ENCODE results near the gene RAD18.

The RAD18 gene

DNA sequence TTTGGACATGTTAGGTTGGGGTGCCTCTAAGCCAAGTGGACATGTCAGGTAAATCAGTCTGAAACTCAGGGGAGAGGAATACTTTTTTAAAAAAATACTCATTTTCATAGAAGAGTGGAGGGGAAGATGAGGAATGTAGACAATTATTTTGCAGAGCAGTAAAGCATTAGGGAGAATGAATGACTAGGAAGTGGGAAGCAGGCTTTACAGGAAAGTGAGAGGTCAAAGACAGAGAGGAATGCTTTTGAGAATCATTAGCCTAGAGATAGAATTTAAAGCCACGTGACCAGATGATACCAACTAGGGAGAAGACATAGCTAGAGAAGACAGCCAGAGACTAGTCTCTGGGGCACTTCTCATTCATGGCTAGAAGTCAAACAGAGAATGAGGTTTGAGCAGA is 91.0 kb downstream of the RAD18 start:
- no peak overlapping the region for H3K4me2 ChIP-seq (ENCODE audit: low read depth, low read length, poor library complexity, severe bottlenecking)
- no peak overlapping the region for H2AFZ ChIP-seq (ENCODE audit: low read depth, low read length, severe bottlenecking)
- no peak overlapping the region for H3K4me3 ChIP-seq (ENCODE audit: insufficient read depth, low read length, poor library complexity, severe bottlenecking)
- no peaks in the 10 kb centered on the region for H4K20me1 ChIP-seq (ENCODE audit: low read depth, low read length)
- H3K9me3 ChIP-seq (ENCODE audit: insufficient read depth, low read length): no peaks in the 10 kb centered on the region
- H3K9me2 ChIP-seq (replicated peaks; ENCODE audit: insufficient read depth, low read length): no peaks in the 10 kb centered on the region
- no peak overlapping the region for H3K9ac ChIP-seq (ENCODE audit: low read length)
- no peak overlapping the region for H3K27ac ChIP-seq (ENCODE audit: low read depth, low read length)
- no peaks in the 10 kb centered on the region for H3K27me3 ChIP-seq (ENCODE audit: low read length)
- no peaks in the 10 kb centered on the region for H3K36me3 ChIP-seq (ENCODE audit: low read length)
- H3F3A ChIP-seq (ENCODE audit: insufficient read depth): no peaks in the 10 kb centered on the region
- TF ChIP-seq, protein P1, sequence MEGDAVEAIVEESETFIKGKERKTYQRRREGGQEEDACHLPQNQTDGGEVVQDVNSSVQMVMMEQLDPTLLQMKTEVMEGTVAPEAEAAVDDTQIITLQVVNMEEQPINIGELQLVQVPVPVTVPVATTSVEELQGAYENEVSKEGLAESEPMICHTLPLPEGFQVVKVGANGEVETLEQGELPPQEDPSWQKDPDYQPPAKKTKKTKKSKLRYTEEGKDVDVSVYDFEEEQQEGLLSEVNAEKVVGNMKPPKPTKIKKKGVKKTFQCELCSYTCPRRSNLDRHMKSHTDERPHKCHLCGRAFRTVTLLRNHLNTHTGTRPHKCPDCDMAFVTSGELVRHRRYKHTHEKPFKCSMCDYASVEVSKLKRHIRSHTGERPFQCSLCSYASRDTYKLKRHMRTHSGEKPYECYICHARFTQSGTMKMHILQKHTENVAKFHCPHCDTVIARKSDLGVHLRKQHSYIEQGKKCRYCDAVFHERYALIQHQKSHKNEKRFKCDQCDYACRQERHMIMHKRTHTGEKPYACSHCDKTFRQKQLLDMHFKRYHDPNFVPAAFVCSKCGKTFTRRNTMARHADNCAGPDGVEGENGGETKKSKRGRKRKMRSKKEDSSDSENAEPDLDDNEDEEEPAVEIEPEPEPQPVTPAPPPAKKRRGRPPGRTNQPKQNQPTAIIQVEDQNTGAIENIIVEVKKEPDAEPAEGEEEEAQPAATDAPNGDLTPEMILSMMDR (IDR thresholded peaks at IDR 0.05; ENCODE audit: insufficient read depth, low read length, poor library complexity, severe bottlenecking): no peak
- no peak for TF ChIP-seq EZH2phosphoT487 (conservative IDR thresholded peaks at IDR 0.05; ENCODE audit: low read length)
- no peaks in the 10 kb centered on the region for H3K79me2 ChIP-seq (ENCODE audit: insufficient read depth, low read length)

DNA sequence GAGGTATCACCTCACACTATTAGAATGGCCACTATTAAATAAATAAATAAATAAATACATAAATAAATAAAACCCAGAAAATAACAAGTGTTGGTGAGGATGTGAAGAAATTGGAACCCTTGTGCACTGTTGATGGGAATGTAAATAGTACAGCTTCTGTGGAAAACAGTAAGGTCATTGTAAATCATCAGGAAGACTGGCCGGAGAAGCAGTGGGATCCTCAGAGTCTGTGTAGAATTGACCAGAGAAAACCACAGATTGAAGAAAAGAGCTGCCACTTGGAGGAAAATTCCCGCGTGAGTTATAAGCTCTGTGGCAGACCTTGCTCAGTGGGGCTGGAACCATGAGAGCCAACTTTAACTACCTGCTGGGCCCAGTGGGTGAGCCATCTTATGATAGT is 92.0 kb downstream of the RAD18 start:
- Histone ChIP-seq H3K4me3 (ENCODE audit: insufficient read depth, low read length, poor library complexity, severe bottlenecking) (no peak overlapping the region), H3F3A (ENCODE audit: insufficient read depth) (no peaks in the 10 kb centered on the region)
- TF ChIP-seq, protein P1 (IDR thresholded peaks at IDR 0.05; ENCODE audit: insufficient read depth, low read length, poor library complexity, severe bottlenecking): no peak
- no peak for TF ChIP-seq EZH2phosphoT487 (conservative IDR thresholded peaks at IDR 0.05; ENCODE audit: low read length)

DNA sequence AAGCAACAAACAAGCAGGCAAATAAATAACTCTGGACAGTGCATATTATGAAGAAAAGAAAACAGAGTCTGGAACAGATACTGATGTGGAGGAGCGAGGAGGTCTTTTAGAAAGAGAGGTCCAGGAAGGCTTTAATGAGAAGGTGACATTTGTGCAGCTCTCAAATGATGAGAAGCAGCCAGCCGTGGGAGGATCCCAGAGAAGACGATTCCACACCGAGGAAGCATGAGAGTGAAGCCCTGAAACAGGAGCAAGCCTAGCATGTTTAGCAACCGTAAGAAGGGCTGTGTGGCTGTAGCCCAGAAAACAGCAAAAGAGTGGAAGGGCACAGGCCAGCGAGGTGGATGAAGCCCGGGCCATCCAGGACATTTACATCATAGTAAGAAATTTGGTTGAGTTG is 93.1 kb downstream of the RAD18 start:
- no peak overlapping the region for H3K4me2 ChIP-seq (ENCODE audit: low read depth, low read length, poor library complexity, severe bottlenecking)
- no peaks in the 10 kb centered on the region for H3K9me3 ChIP-seq (ENCODE audit: insufficient read depth, low read length)
- H3K9ac ChIP-seq (ENCODE audit: low read length): no peak overlapping the region
- no peaks in the 10 kb centered on the region for H3F3A ChIP-seq (ENCODE audit: insufficient read depth)
- TF ChIP-seq, protein P1 (IDR thresholded peaks at IDR 0.05; ENCODE audit: insufficient read depth, low read length, poor library complexity, severe bottlenecking): no peak
- TF ChIP-seq EZH2phosphoT487 (conservative IDR thresholded peaks at IDR 0.05; ENCODE audit: low read length): no peak
- H3K27me3 ChIP-seq (ENCODE audit: low read length): no peaks in the 10 kb centered on the region
- no peak overlapping the region for H3K27ac ChIP-seq (ENCODE audit: low read depth, low read length)
- H3K4me3 ChIP-seq (ENCODE audit: insufficient read depth, low read length, poor library complexity, severe bottlenecking): no peak overlapping the region
- no peak overlapping the region for H2AFZ ChIP-seq (ENCODE audit: low read depth, low read length, severe bottlenecking)
- no peaks in the 10 kb centered on the region for H3K9me2 ChIP-seq (replicated peaks; ENCODE audit: insufficient read depth, low read length)
- H3K79me2 ChIP-seq (ENCODE audit: insufficient read depth, low read length): no peaks in the 10 kb centered on the region
- H4K20me1 ChIP-seq (ENCODE audit: low read depth, low read length): no peaks in the 10 kb centered on the region
- no peaks in the 10 kb centered on the region for H3K36me3 ChIP-seq (ENCODE audit: low read length)

More for the DNA sequence above, 92.0 kb downstream of the RAD18 start:
- Histone ChIP-seq H3K9me3 (ENCODE audit: insufficient read depth, low read length) (no peaks in the 10 kb centered on the region), H2AFZ (ENCODE audit: low read depth, low read length, severe bottlenecking) (no peak overlapping the region), H3K36me3 (ENCODE audit: low read length) (no peaks in the 10 kb centered on the region), H3K4me2 (ENCODE audit: low read depth, low read length, poor library complexity, severe bottlenecking) (no peak overlapping the region), H3K27me3 (ENCODE audit: low read length) (no peaks in the 10 kb centered on the region), H3K27ac (ENCODE audit: low read depth, low read length) (no peak overlapping the region), H3K9me2 (replicated peaks; ENCODE audit: insufficient read depth, low read length) (no peaks in the 10 kb centered on the region), H4K20me1 (ENCODE audit: low read depth, low read length) (no peaks in the 10 kb centered on the region), H3K9ac (ENCODE audit: low read length) (no peak overlapping the region), H3K79me2 (ENCODE audit: insufficient read depth, low read length) (no peaks in the 10 kb centered on the region)

Measured in SU-DHL-6 (cell line).